Measurements from ENCODE around the gene DIDO1. TPM values are rescaled to one million over a fixed set of nuclear protein-coding genes. Genes with fewer than 3 reads are reported as not detected.

DIDO1 gene
- total RNA-seq, 1 experiment from 2014 or later: 85.9 TPM

GRCh38 chr20:62953839-62954703, 27.8 kb upstream of the DIDO1 start:
- Mint-ChIP-seq H3K9me3 (no peaks in the 10 kb centered on the region), H3K27ac (peak overlapping the region in 1 of 3 experiments; percentile 73; a peak in 2 of 7 replicates), H3K4me1 (peaks cover 14 to 26% of the 10 kb centered on the region in 2 experiments), H3K27me3 (ENCODE audit: low read depth) (no peaks in the 10 kb centered on the region; the same call in 1 of the 2 replicates), H3K36me3 (ENCODE audit: insufficient read depth in 1 of 3, low read depth in 3 of 3) (peaks cover 2 to 27% (median 18%) of the 10 kb centered on the region in 3 experiments; a peak in 6 of 7 replicates), H3K4me3 (peak overlapping the region; percentile 55 to 66)
- Histone ChIP-seq H3K14ac (ENCODE audit: insufficient read depth, low read length) (0 out of 2 replicates have a peak overlapping the region, but pooled peaks have one; percentile 16), H3K4me1 (ENCODE audit: insufficient read depth, low read length) (peaks cover 3% of the 10 kb centered on the region), H4K91ac (ENCODE audit: insufficient read length, low read depth, low read length) (no peak overlapping the region), H2BK120ac (ENCODE audit: low read depth, low read length, poor library complexity, severe bottlenecking) (no peak overlapping the region), H3K56ac (ENCODE audit: insufficient read length, low read depth, low read length) (no peak overlapping the region), H3K23ac (ENCODE audit: insufficient read length, low read depth, low read length) (no peak overlapping the region), H2BK12ac (ENCODE audit: insufficient read length, low read depth, low read length) (no peak overlapping the region), H4K5ac (ENCODE audit: insufficient read length, low read depth, low read length) (no peak overlapping the region), H3K27me3 (ENCODE audit: insufficient read depth, low read length) (no peaks in the 10 kb centered on the region), H3T11ph (ENCODE audit: low read length) (no peak overlapping the region), H3K9ac (ENCODE audit: extremely low read depth, insufficient read length, low read length) (no peak overlapping the region), H3K79me2 (ENCODE audit: insufficient read depth, low read length) (no peaks in the 10 kb centered on the region; the same call in 1 of the 2 replicates), H3K18ac (ENCODE audit: insufficient read length, low read depth, low read length) (no peak overlapping the region), H3K9me3 (ENCODE audit: control insufficient read depth, low read depth, low read length) (no peaks in the 10 kb centered on the region), H3K23me2 (ENCODE audit: insufficient read length, low read depth, low read length, poor library complexity, severe bottlenecking) (peaks cover 10% of the 10 kb centered on the region), H3K79me1 (ENCODE audit: insufficient read depth, low read depth, low read length, poor library complexity, severe bottlenecking) (no peaks in the 10 kb centered on the region), H2BK5ac (ENCODE audit: insufficient read length, low read length) (no peak overlapping the region), H3K4ac (ENCODE audit: low read depth, low read length) (no peak overlapping the region), H4K8ac (replicated peaks; ENCODE audit: insufficient read length, low read depth, low read length) (no peak overlapping the region), H4K20me1 (ENCODE audit: control insufficient read depth, insufficient read depth, insufficient read length) (no peaks in the 10 kb centered on the region), H2AK5ac (ENCODE audit: insufficient read length, low read length) (no peak overlapping the region), H2AFZ (ENCODE audit: low read length) (no peak overlapping the region), H2BK15ac (ENCODE audit: low read depth, low read length) (no peak overlapping the region), H2BK20ac (ENCODE audit: low read depth, low read length, poor library complexity, severe bottlenecking) (no peak overlapping the region), H3K27ac (ENCODE audit: insufficient read length, low read depth, low read length) (no peak overlapping the region), H3K4me2 (ENCODE audit: insufficient read depth, insufficient read length, low read length) (peak overlapping the region; percentile 65)
- no peak for TF ChIP-seq CTCF (conservative IDR thresholded peaks at IDR 0.05)
- DNase-seq: peak; percentile 71
- no CpG with 5 or more reads among the region's 32 CpGs for WGBS (ENCODE audit: extremely low coverage, insufficient read length, low lambda C conversion rate)
